HEK293 (cell line): ENCODE results near the gene DSCAM.

Experiments
- CTCF ChIA-PET: fragments of 350-600 bp; formaldehyde crosslinking; extraction: SDS; loops from one replicate; lab custom pipeline; 2021; ENCODE audit warnings: antibody characterized with exemption; lab: Yijun Ruan, JAX
- POLR2A ChIA-PET: fragments of 300-600 bp; formaldehyde crosslinking; extraction: SDS; loops from one replicate; lab custom pipeline; 2020; ENCODE audit warnings: antibody characterized with exemption, inconsistent platforms; lab: Yijun Ruan, JAX
- H3K27ac ChIP-seq: fragments of 200-500 bp; sonication (Bioruptor generic); 2 replicates; pipeline ENCODE4 v1.5.1; 2014; ENCODE audit warnings: low read depth, low read length, control low read depth, inconsistent platforms; ENCODE audit errors: extremely low read depth
- H3K36me3 ChIP-seq, 2 experiments: fragments of 200-500 bp in 1 of 2; sonication (Bioruptor generic) in 1 of 2; 1 replicate in 1 of 2; 2 replicates in 1 of 2; pipeline ENCODE4 v1.5.1; 2014 to 2017; ENCODE audit warnings: inconsistent platforms in 2 of 2, low read length in 2 of 2; ENCODE audit not compliant: control insufficient read depth in 2 of 2, insufficient read depth in 1 of 2
- H3K4me1 ChIP-seq: fragments of 200-500 bp; sonication (Bioruptor generic); 2 replicates; pipeline ENCODE4 v1.5.1; 2014; ENCODE audit warnings: mild to moderate bottlenecking, low read length, inconsistent platforms; ENCODE audit not compliant: control insufficient read depth, insufficient read depth
- H3K4me3 ChIP-seq: 2 replicates; pipeline ENCODE4 v1.5.1; 2011; ENCODE audit warnings: low read depth, mild to moderate bottlenecking, control low read depth, low read length, moderate library complexity
- H3K9me3 ChIP-seq: fragments of 200-500 bp; sonication (Bioruptor generic); 2 replicates; pipeline ENCODE4 v1.5.1; 2014; ENCODE audit warnings: low read depth, low read length, inconsistent platforms; ENCODE audit not compliant: control insufficient read depth, insufficient read depth
- KLF16 ChIP-seq: fragments of 450-650 bp; formaldehyde crosslinking; IDR thresholded peaks from 2 replicates; pipeline ENCODE4 v1.5.1; 2017; ENCODE audit warnings: missing biosample characterization, missing genetic modification characterization
- KLF9 ChIP-seq: fragments of 450-650 bp; formaldehyde crosslinking; IDR thresholded peaks from 2 replicates; pipeline ENCODE4 v1.5.1; 2016; ENCODE audit warnings: missing biosample characterization, missing genetic modification characterization, low read depth
- MYNN ChIP-seq: fragments of 450-650 bp; formaldehyde crosslinking; IDR thresholded peaks from 2 replicates; pipeline ENCODE4 v1.5.1; 2016; ENCODE audit warnings: missing biosample characterization, missing genetic modification characterization, borderline replicate concordance
- MZF1 ChIP-seq: fragments of 450-650 bp; formaldehyde crosslinking; IDR thresholded peaks from 2 replicates; pipeline ENCODE4 v1.5.1; 2017; ENCODE audit warnings: missing biosample characterization, missing genetic modification characterization, borderline replicate concordance
- PRDM1 ChIP-seq: fragments of 450-650 bp; formaldehyde crosslinking; IDR thresholded peaks from 2 replicates; pipeline ENCODE4; 2016; ENCODE audit warnings: missing biosample characterization, missing genetic modification characterization
- ZBTB20 ChIP-seq: fragments of 450-650 bp; formaldehyde crosslinking; IDR thresholded peaks from 2 replicates; pipeline ENCODE4 v1.5.1; 2016; ENCODE audit warnings: missing biosample characterization, missing genetic modification characterization
- ZFP3 ChIP-seq: fragments of 450-650 bp; formaldehyde crosslinking; IDR thresholded peaks from 2 replicates; pipeline ENCODE4 v1.5.1; 2016; ENCODE audit warnings: low read depth, missing biosample characterization, missing genetic modification characterization
- ZNF10 ChIP-seq: fragments of 450-650 bp; formaldehyde crosslinking; IDR thresholded peaks from 2 replicates; pipeline ENCODE4 v1.5.1; 2017; ENCODE audit warnings: missing biosample characterization, missing genetic modification characterization
- ZNF16 ChIP-seq: fragments of 450-650 bp; formaldehyde crosslinking; IDR thresholded peaks from 2 replicates; pipeline ENCODE4 v1.5.1; 2016; ENCODE audit warnings: low read depth, missing biosample characterization, missing genetic modification characterization
- ZNF174 ChIP-seq: fragments of 450-650 bp; formaldehyde crosslinking; IDR thresholded peaks from 2 replicates; pipeline ENCODE4 v1.5.0; 2017; ENCODE audit warnings: missing biosample characterization, mild to moderate bottlenecking, missing genetic modification characterization
- ZNF18 ChIP-seq: fragments of 450-650 bp; formaldehyde crosslinking; IDR thresholded peaks from 2 replicates; pipeline ENCODE4 v1.5.1; 2016; ENCODE audit warnings: missing biosample characterization, missing genetic modification characterization
- ZNF184 ChIP-seq: fragments of 450-650 bp; IDR thresholded peaks from 2 replicates; pipeline ENCODE4 v1.5.1; 2018; ENCODE audit warnings: missing biosample characterization, mild to moderate bottlenecking, missing genetic modification characterization
- ZNF211 ChIP-seq: fragments of 450-650 bp; formaldehyde crosslinking; IDR thresholded peaks from 2 replicates; pipeline ENCODE4 v1.5.1; 2016; ENCODE audit warnings: low read depth, missing biosample characterization, missing genetic modification characterization
- ZNF214 ChIP-seq: fragments of 450-650 bp; formaldehyde crosslinking; IDR thresholded peaks from 2 replicates; pipeline ENCODE4 v1.5.1; 2017; ENCODE audit warnings: missing biosample characterization, mild to moderate bottlenecking, missing genetic modification characterization, borderline replicate concordance
- ZNF23 ChIP-seq: fragments of 450-650 bp; formaldehyde crosslinking; IDR thresholded peaks from 2 replicates; pipeline ENCODE4 v1.5.1; 2016; ENCODE audit warnings: missing biosample characterization, missing genetic modification characterization, borderline replicate concordance
- ZNF335 ChIP-seq: fragments of 450-650 bp; formaldehyde crosslinking; conservative IDR thresholded peaks from 2 replicates; pipeline ENCODE4 v1.5.1; 2016; ENCODE audit warnings: missing biosample characterization, missing genetic modification characterization
- ZNF350 ChIP-seq: fragments of 450-650 bp; formaldehyde crosslinking; IDR thresholded peaks from 2 replicates; pipeline ENCODE4 v1.5.0; 2017; ENCODE audit warnings: missing biosample characterization, mild to moderate bottlenecking, missing genetic modification characterization
- ZNF449 ChIP-seq: fragments of 450-650 bp; formaldehyde crosslinking; IDR thresholded peaks from 2 replicates; pipeline ENCODE4 v1.5.1; 2017; ENCODE audit warnings: missing biosample characterization, mild to moderate bottlenecking, missing genetic modification characterization, moderate library complexity
- ZNF48 ChIP-seq: fragments of 450-650 bp; formaldehyde crosslinking; IDR thresholded peaks from 2 replicates; pipeline ENCODE4 v1.5.1; 2016; ENCODE audit warnings: missing biosample characterization, missing genetic modification characterization
- ZNF549 ChIP-seq: fragments of 450-650 bp; IDR thresholded peaks from 2 replicates; pipeline ENCODE4 v1.5.1; 2018; ENCODE audit warnings: missing biosample characterization, missing genetic modification characterization, mild to moderate bottlenecking, inconsistent platforms, moderate library complexity
- ZNF624 ChIP-seq: fragments of 450-650 bp; formaldehyde crosslinking; IDR thresholded peaks from 2 replicates; pipeline ENCODE4 v1.5.1; 2017; ENCODE audit warnings: missing biosample characterization, missing genetic modification characterization
- ZNF658 ChIP-seq: fragments of 450-650 bp; formaldehyde crosslinking; IDR thresholded peaks from 2 replicates; pipeline ENCODE4; 2016; ENCODE audit warnings: missing biosample characterization, missing genetic modification characterization
- ZNF701 ChIP-seq: fragments of 450-650 bp; formaldehyde crosslinking; IDR thresholded peaks from 2 replicates; pipeline ENCODE4 v1.5.1; 2016; ENCODE audit warnings: missing biosample characterization, missing genetic modification characterization
- ZNF792 ChIP-seq: fragments of 450-650 bp; formaldehyde crosslinking; IDR thresholded peaks from 2 replicates; pipeline ENCODE4 v1.5.1; 2016; ENCODE audit warnings: missing biosample characterization, missing genetic modification characterization
- ZNF843 ChIP-seq: fragments of 450-650 bp; formaldehyde crosslinking; IDR thresholded peaks from 2 replicates; pipeline ENCODE4 v1.5.1; 2016; ENCODE audit warnings: missing biosample characterization, missing genetic modification characterization

Gene DSCAM

GRCh38 chr21:40466893-40467483 lies 380.0 kb downstream of the DSCAM start:
- Histone ChIP-seq H3K4me3 (no peak overlapping the region), H3K4me1 (no peaks in the 10 kb centered on the region), H3K36me3 (no peaks in the 10 kb centered on the region), H3K9me3 (no peaks in the 10 kb centered on the region), H3K27ac (no peak overlapping the region)
- no peak for TF ChIP-seq ZNF23 (tag by site-specific recombination)
- POLR2A ChIA-PET, result no interaction called here
- CTCF ChIA-PET, result interaction anchor here (0.6 to 4.0 kb wide), 35 partner anchors 10 to 633 kb away, joined by 3 to 22 read pairs (median 4); no protein-coding TSS in a partner anchor

GRCh38 chr21:40465382-40465781 lies 381.6 kb downstream of the DSCAM start:
- H3K4me3 ChIP-seq, result no peak overlapping the region
- ChIA-PET CTCF (interaction anchor here (1.0 to 4.0 kb wide), 7 partner anchors 9 to 603 kb away, joined by 3 to 20 read pairs (median 14); no protein-coding TSS in a partner anchor), POLR2A (no interaction called here)
- TF ChIP-seq ZNF792 (no peak), ZNF335 (no peak), PRDM1 (tag by site-specific recombination) (no peak), ZNF48 (no peak), ZNF658 (tag by site-specific recombination) (no peak), KLF16 (no peak), MYNN (tag by site-specific recombination) (no peak), MZF1 (no peak), ZNF18 (no peak), ZNF449 (no peak), ZNF174 (tag by site-specific recombination) (no peak), ZNF184 (no peak), ZFP3 (tag by site-specific recombination) (no peak), ZNF624 (tag by site-specific recombination) (no peak), ZNF10 (no peak), ZBTB20 (no peak), ZNF701 (tag by site-specific recombination) (no peak)
- H3K36me3 ChIP-seq, result no peaks in the 10 kb centered on the region
- H3K4me1 ChIP-seq, result no peaks in the 10 kb centered on the region
- H3K9me3 ChIP-seq, result no peaks in the 10 kb centered on the region
- no peak overlapping the region for H3K27ac ChIP-seq

DNA sequence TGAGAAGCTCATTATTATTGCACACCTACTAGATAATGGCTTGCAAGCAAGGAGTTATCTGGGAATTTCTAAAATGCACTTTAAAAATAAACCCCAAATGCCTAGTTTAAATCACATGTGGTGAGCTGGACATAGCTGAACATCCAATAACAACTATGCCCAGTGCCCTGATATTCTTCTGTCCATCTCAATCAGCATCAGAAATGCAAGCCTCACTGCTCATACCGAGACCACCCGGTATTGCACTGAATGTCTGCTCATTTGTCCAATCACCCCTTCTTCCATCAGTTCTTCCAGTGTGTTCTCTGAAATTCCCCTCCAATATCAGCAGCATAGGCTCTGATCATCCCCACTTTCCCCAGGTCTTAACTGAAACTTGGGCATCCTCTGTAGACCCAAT lies 383.8 kb downstream of the DSCAM start:
- TF ChIP-seq ZBTB20 (no peak), ZNF843 (tag by site-specific recombination) (no peak), KLF9 (tag by site-specific recombination) (no peak), ZNF350 (tag by site-specific recombination) (no peak), ZNF211 (tag by site-specific recombination) (no peak), ZNF16 (no peak), ZNF214 (tag by site-specific recombination) (no peak), ZNF549 (tag by site-specific recombination) (no peak)
- Histone ChIP-seq H3K4me1 (no peaks in the 10 kb centered on the region), H3K9me3 (no peaks in the 10 kb centered on the region), H3K4me3 (no peak overlapping the region), H3K36me3 (no peaks in the 10 kb centered on the region), H3K27ac (no peak overlapping the region)
- POLR2A ChIA-PET, result no interaction called here
- CTCF ChIA-PET, result interaction anchor here (1.2 kb wide), 1 partner anchor 77 kb away, joined by 3 read pairs; no protein-coding TSS in a partner anchor
